ENCODE measurements around the gene ARL6IP1. TPM values are rescaled to one million over a fixed set of nuclear protein-coding genes. Genes with fewer than 3 reads are reported as not detected.
A peak's percentile ranks its signal among the peaks of the same experiment; 100 is the strongest.

The ARL6IP1 gene
- total RNA-seq, 1 experiment from 2014 or later: 172 TPM

- Mint-ChIP-seq H3K36me3 (peaks cover 79% of the 10 kb centered on the region), H3K9me3 (no peaks in the 10 kb centered on the region), H3K4me3 (peak overlapping the region; percentile 100), H3K27me3 (ENCODE audit: low read depth) (no peaks in the 10 kb centered on the region), H3K27ac (peak overlapping the region; percentile 99), H3K4me1 (peaks cover 46% of the 10 kb centered on the region)
- no peak for ATAC-seq
- no peak for DNase-seq (ENCODE audit: low spot score)
- POLR2A ChIA-PET: interaction anchor here (4.0 kb wide), 1 partner anchor 12 kb away, joined by 60 read pairs; the partner anchor contains the start of gene ARL6IP1
- TF ChIP-seq GABPB1 (CRISPR knock-in tag; IDR thresholded peaks at IDR 0.05) (0 out of 2 replicates have a peak, but pooled peaks have one; percentile 29), TP53 (CRISPR knock-in tag; IDR thresholded peaks at IDR 0.05) (no peak)
- CTCF ChIA-PET: interaction anchor here (1.3 to 4.3 kb wide), 2 partner anchors 12 kb away, joined by 4 to 40 read pairs; partner anchors contain the start of gene ARL6IP1
These were observed 12.4 kb downstream of the ARL6IP1 start for GRCh38 chr16:18788828-18789514.

DNA sequence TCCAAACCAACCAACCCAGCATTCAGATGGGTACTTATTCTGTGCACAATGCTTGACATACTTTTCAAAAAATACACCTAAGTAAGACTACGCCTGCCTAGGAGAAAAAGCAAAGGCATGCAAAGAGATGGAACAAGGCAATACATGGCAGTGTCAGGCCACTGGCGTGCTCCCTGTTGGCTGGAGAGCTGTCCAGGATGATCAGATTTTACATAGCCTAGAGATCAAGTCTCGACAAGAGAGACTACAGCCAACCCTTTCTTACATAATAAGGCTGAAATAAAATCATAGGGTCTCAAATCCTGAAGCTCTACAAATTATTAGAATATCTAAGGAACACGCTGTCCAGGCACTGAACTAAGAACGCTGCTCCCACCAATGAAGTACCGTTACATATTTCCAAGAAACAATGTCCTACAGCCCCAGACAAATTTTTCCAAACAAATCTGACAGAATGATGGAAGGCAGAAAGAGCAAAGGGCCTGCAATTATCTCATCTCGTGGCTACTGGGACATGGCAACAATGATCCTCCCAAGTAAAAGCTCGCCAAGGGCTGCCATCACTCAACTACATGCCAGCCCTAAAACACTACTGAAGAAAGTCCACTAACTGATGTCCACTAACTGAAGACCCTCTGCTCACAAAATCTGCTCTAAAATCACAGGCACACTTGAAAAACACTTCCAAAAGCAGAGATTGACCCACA lies 16.3 kb downstream of the ARL6IP1 start:
- DNase-seq (ENCODE audit: low spot score) (no peak), ATAC-seq (no peak)
- no peak for TF ChIP-seq FOXJ3 (CRISPR knock-in tag; IDR thresholded peaks at IDR 0.05; ENCODE audit: borderline replicate concordance)
- no peak for TF ChIP-seq MYBL2 (CRISPR knock-in tag; IDR thresholded peaks at IDR 0.05)
- TF ChIP-seq FOXK1 (CRISPR knock-in tag; IDR thresholded peaks at IDR 0.05): no peak
- TF ChIP-seq NFATC4 (CRISPR knock-in tag; IDR thresholded peaks at IDR 0.05): no peak
- TF ChIP-seq, protein P1, sequence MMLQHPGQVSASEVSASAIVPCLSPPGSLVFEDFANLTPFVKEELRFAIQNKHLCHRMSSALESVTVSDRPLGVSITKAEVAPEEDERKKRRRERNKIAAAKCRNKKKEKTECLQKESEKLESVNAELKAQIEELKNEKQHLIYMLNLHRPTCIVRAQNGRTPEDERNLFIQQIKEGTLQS (CRISPR knock-in tag; conservative IDR thresholded peaks at IDR 0.05): no peak
- TF ChIP-seq ZNF423 (CRISPR knock-in tag; IDR thresholded peaks at IDR 0.05): no peak
- TF ChIP-seq ATF6 (CRISPR knock-in tag; IDR thresholded peaks at IDR 0.05): no peak
- no peak for TF ChIP-seq SMAD3 (CRISPR knock-in tag; IDR thresholded peaks at IDR 0.05; ENCODE audit: borderline replicate concordance)
- TF ChIP-seq E2F1 (CRISPR knock-in tag; IDR thresholded peaks at IDR 0.05): no peak
- TF ChIP-seq, protein P2, sequence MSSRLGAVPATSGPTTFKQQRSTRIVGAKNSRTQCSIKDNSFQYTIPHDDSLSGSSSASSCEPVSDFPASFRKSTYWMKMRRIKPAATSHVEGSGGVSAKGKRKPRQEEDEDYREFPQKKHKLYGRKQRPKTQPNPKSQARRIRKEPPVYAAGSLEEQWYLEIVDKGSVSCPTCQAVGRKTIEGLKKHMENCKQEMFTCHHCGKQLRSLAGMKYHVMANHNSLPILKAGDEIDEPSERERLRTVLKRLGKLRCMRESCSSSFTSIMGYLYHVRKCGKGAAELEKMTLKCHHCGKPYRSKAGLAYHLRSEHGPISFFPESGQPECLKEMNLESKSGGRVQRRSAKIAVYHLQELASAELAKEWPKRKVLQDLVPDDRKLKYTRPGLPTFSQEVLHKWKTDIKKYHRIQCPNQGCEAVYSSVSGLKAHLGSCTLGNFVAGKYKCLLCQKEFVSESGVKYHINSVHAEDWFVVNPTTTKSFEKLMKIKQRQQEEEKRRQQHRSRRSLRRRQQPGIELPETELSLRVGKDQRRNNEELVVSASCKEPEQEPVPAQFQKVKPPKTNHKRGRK (CRISPR knock-in tag; IDR thresholded peaks at IDR 0.05; ENCODE audit: borderline replicate concordance): no peak
- TF ChIP-seq ZSCAN18 (CRISPR knock-in tag; IDR thresholded peaks at IDR 0.05): no peak
- no peak for TF ChIP-seq ZNF317 (CRISPR knock-in tag; IDR thresholded peaks at IDR 0.05; ENCODE audit: borderline replicate concordance, low read depth)
- TF ChIP-seq, protein P3, sequence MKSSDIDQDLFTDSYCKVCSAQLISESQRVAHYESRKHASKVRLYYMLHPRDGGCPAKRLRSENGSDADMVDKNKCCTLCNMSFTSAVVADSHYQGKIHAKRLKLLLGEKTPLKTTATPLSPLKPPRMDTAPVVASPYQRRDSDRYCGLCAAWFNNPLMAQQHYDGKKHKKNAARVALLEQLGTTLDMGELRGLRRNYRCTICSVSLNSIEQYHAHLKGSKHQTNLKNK (CRISPR knock-in tag; IDR thresholded peaks at IDR 0.05): no peak
- TF ChIP-seq NFYB (CRISPR knock-in tag; conservative IDR thresholded peaks at IDR 0.05; ENCODE audit: low read depth): no peak
- Mint-ChIP-seq H3K4me1 (peaks cover 46% of the 10 kb centered on the region), H3K27ac (peak overlapping the region; percentile 90), H3K27me3 (ENCODE audit: low read depth) (no peaks in the 10 kb centered on the region), H3K36me3 (peaks cover 74% of the 10 kb centered on the region), H3K9me3 (no peaks in the 10 kb centered on the region), H3K4me3 (peak overlapping the region; percentile 53)
- POLR2A ChIA-PET: interaction anchor here (0.7 kb wide), 1 partner anchor 17 kb away, joined by 3 read pairs; the partner anchor contains the start of gene ARL6IP1
- CTCF ChIA-PET: no interaction called here
